HG02759 (cell line): ENCODE measurements around the gene DNASE1L3.
"Not testable (repeated sequence)": the region's sequence is repeated elsewhere in the genome, so short reads cannot be mapped to it uniquely, and the experiment has no call there.

Experiments used
- ATAC-seq: cut with Tn5 transposase; IDR thresholded peaks from one replicate; pipeline ENCODE4 v1.9.1; 2021; ENCODE audit warnings: mild to moderate bottlenecking, moderate library complexity; ENCODE audit not compliant: unreplicated experiment

The DNASE1L3 gene

DNA sequence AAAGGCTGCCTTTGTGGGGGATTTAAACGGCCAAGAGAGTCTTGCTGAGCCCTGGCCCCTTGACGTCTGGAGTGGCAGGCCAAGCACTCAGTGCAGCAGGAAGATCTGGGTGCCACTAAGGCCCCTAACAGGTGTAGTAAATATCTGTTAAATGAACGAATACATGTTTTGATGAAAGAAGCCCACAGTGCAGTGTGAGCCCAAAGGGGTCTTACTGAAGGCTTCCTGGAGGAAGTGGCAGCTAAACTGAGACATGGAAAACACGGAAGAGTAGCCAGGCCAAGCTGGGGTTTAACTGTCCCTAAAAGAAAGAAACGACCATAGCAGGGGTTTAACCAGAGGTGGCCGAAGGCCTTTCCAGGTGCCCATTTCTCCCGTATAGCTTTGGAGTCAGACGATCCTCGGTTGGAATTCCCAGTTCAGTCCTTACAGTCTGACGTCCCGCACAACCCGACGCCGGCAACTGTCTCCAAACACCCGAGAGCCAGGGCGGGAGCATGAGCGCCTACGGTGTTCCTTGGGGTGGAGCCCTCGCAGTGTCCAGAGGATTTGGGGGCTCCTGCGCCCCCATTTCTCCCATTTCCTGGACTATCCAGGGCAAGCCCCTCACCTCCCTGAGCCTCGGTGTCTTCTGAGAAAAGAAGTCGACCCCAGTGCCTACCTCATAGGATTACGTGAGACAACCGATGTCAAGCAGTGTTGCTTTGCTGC lies 25.9 kb upstream of the DNASE1L3 start:
- no peak for ATAC-seq

DNA sequence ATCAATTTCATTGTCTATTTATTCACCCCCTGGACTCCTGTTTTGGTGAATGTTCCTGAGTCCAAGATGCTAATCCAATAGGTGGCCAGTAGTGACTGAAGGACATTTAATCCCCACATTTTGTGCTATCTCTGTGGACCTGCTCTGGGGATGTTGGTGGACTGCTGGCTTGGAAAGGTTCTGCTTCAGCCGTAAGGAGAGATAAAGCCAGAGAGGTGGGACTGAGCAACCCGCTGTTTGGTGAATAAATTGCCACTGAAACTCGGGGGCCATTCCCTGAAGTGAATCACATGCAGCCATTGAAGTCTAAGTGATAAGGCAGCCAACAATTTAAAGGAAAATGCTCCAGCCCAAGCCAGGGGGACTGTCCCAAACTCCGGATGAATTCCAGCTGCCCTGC lies 25.2 kb upstream of the DNASE1L3 start:
- no peak for ATAC-seq

DNA sequence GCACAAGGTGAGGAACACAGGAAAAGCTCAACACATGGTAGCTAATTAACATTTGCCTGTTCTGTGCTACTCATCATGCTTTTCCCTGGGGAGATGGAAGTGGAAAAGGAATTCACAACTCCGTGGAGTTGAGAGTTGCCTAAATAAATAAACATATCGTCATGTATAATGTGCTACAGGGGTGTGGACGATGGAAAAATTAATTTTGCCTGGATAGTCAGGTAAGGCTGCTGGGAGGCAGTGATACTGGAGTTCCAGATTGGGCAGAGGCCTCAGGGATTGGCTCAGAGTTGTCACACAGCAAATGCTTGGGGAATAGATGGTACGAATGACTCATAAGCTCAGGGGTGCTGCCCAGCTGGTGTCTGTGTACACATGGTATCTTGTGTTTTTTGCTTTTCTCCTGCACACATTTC lies 23.8 kb upstream of the DNASE1L3 start:
- no peak for ATAC-seq

GRCh38 chr3:58231666-58232065 lies 20.9 kb upstream of the DNASE1L3 start:
- no peak for ATAC-seq

DNA sequence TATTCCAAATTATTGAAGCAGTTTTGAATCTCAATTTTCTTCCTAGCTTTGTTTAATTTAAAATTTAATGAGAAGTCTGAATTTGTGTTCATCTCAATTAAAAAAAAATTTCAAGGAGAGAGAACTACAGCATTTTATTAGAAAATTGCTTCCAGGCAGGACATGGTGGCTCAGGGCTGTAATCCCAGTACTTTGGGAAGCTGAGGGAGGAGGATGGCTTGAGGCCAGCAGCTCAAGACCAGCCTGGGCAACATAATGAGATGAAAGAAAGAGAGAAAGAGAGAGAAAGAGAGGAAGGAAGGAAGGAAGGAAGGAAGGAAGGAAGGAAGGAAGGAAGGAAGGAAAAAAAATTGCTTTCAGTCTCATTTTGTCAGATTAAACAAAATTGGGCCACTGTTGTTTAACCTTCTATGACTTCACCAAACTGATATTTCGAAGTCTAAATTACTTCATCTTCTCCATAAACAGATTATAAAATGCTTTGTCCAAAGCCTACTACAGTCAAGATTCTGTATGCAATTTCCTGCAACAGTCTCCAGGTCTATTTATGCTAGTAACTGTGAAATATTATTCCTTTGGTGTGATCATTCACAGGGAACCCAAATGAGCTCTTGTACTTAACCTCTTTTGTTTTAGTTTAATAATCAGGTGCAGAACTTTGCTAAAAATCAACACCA lies 20.2 kb upstream of the DNASE1L3 start:
- no peak for ATAC-seq

DNA sequence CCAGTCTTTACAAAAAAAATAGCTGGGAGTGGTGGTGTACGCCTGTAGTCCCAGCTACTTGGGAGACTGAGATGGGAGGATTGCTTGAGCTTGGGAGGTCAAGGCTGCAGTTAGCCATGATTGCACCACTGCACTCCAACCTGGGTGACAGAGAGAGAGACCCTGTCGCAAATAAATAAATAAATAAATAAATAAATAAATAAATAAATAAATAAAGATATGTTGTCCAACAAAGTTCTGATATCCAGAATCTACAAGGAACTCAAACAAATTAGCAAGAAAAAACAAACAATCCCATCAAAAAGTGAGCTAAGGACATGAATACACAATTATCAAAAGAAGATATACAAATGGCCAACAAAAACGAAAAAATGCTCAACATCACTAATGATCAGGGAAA lies 17.2 kb upstream of the DNASE1L3 start:
- ATAC-seq: not testable (repeated sequence)

DNA sequence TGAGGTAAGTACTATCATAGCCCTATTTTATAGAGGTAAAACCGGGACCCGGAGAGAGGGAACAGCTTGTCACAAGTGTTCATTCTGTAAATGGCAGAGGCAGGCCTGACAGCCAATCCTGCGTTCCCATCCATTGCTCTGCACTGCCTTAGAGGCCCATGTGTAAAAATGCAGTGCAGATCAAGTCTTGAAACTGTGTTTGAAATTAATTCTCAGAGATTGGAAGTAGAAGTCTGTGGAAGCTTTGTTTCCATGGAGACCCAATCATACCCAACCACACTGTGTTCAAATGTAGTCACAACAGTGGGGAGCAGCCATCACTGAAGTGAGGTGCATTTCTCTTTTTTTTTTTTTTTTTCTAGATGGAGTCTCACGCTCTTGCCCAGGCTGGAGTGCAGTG lies 13.1 kb upstream of the DNASE1L3 start:
- ATAC-seq: no peak

DNA sequence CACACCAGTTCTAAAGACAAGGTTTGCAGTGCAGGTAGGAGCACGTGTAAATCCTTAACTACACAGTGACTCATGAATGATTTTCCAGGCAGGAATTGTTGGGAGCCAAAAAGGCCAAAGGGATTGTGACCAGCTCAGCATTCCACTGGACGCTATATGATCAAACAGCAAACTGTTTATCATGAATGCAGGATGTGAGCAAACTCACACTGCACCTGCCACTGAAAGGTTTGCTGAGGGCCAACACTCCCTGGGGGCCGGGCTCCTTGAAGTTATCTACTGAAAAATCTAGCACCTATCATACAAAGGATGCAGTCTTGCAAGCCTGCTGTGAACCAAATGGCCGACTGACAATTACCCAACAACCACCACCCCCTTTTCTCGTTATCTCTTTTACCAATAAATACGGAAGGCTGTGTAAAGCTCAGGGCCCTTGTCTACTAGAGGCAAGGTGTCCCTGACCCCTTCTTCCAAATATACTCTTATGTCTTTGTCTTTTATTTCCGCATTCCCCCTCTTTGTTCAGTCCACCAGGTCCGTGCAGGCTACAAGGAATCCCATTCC lies 11.5 kb upstream of the DNASE1L3 start:
- ATAC-seq: no peak

DNA sequence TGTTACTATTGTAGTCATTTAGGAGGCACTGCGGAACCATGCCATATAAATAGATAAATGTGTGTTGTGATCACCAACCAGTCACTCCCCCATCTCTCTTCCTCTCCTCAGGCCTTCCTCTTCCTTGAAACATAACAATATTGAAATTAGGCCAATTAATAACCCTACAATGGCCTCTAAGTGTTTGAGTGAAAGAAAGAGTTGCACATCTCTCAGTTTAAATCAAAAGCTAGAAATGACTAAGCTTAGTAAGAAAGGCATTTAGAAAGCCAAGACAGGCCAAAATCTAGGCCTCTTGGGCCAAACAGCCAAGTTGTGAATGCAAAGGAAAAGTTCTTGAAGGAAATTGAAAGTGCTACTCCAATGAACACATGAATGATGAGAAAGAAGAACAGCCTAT lies 8.1 kb upstream of the DNASE1L3 start:
- ATAC-seq: no peak

GRCh38 chr3:58217209-58217811 lies 6.5 kb upstream of the DNASE1L3 start:
- ATAC-seq: no peak

- no peak for ATAC-seq
These were observed 5.9 kb upstream of the DNASE1L3 start for GRCh38 chr3:58216496-58217195.

GRCh38 chr3:58215317-58216025 lies 4.7 kb upstream of the DNASE1L3 start:
- ATAC-seq: peak; percentile 4

GRCh38 chr3:58214484-58215316 lies 3.9 kb upstream of the DNASE1L3 start:
- ATAC-seq: peak; percentile 79

GRCh38 chr3:58209933-58210332 lies 839 bp downstream of the DNASE1L3 start:
- ATAC-seq: no peak

GRCh38 chr3:58207954-58208353 lies 2.8 kb downstream of the DNASE1L3 start:
- no peak for ATAC-seq

DNA sequence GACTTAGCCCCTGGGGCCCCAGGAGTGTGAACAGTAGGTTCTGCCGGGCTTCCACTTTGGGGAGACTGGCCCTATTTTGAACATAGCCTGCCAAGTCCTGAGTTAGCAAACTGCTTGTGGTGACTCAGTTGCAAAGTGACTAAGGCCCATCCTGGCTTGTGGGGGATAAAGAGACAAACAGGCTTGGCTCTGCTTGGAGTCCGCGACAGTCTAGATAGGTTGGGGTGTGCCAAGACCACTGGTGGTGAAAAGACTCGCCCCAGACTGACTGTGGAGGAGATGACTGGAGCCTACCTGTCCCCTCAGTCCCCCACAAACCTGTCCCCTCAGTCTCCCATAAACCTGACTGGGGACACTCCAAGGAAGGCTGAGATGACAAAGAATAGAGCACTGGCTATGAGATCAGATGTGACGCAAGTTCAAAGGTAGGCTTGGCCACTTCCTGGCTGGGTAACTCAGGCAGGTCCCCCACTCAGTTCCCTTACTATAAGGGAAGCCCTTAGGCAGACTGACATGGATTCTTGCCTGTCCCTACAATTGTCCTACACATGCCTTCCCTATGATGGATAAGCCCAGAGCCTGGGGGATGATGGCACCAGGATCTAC lies 4.3 kb downstream of the DNASE1L3 start:
- no peak for ATAC-seq

DNA sequence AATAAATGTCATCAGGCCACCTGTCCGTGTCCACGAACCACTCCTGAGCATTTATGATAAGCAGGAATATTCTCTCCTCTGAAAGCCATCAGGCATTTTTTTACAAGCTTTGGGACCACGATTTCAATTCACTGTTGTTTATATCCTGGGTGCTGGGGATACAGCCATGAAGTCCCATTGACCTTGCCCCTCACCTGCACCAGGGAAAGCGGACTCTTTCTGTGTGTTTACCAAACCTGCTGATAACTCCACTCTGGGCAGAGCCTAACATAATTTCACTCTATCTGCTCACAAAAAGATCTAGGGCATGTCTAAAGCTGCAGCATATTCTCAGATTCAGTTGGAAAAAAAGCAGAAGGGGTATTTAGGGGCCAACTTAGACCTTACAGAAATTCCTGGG lies 4.8 kb downstream of the DNASE1L3 start:
- ATAC-seq: no peak

DNA sequence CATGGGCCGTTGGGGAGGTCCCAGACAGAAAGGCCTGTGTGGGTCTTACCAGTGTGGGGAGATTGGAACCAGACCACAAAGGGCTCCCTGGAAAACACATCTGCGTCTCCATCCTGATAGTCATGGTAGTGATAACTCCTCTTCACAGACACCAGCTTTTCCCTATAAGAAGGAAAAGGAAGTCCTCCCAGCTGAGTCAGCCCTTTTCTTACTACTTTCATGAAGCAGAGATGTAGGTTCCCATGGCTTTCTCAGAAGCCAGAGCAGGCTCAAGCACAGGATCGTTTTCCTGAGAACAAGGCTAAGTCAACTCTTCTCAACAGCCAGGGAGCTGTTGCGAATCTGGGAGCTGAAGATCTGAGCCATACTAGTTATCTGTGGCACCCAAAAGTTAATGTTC lies 6.1 kb downstream of the DNASE1L3 start:
- ATAC-seq: no peak

DNA sequence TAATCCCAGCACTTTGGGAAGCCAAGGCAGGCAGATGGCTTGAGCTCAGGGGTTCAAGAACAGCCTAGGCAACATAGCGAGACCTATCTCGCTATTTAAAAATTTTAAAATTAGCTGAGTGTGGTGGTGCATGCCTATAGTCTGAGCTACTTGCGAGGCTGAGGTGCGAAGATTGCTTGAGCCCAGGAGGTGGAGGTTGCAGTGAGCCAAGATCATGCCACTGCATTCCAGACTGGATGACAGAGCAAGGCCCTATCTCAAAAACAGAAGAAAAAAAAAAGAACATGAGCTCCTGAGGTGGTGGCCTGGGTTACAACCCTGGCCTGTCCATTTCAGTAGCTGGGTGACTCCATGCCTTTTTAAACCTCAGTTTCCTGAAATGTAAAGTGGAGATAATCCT lies 7.2 kb downstream of the DNASE1L3 start:
- no peak for ATAC-seq
